HG03175 (cell line): ENCODE results near the gene ATG9B.
"Not testable (repeated sequence)": the region's sequence is repeated elsewhere in the genome, so short reads cannot be mapped to it uniquely, and the experiment has no call there.

Experiments used
- ATAC-seq: cut with Tn5 transposase; IDR thresholded peaks from one replicate; pipeline ENCODE4 v1.9.1; 2021; ENCODE audit warnings: mild to moderate bottlenecking, moderate library complexity; ENCODE audit not compliant: unreplicated experiment

Gene ATG9B

GRCh38 chr7:151059367-151060112 lies 35.2 kb upstream of the ATG9B start, which contains the start of gene SLC4A2:
SLC4A2 (plus strand) TSS chr7:151059589; CDS start chr7:151061988, 2,399 bp downstream.
- peak; percentile 31 for ATAC-seq

DNA sequence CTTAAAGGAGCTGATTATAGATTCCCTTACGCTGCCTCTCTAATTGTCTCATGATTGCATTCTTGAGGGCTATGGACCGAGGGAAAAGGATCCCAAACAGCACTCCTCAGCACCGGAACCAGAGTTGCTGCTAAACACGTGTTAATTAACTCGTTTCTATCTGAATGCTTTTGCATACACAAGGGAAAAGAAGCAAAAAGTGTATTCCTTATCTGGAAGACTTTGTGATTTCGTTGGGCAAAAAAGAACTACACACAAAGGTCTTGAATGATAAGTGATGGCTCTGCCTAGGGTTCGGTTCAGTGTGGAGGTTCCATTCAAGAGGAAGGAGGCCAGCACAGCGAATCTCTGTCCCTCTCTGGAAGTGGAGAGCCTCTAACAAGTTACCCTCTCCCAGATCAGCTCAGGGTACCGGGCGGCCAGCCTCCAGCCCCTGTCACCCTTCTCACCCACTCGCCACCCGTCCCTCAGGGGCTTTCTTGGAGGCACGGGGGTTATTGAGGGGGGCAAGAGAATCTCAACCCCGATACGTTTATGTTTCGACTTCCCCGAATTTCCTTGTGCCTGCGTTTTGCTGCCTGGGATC lies 34.6 kb upstream of the ATG9B start:
- no peak for ATAC-seq

- ATAC-seq, result peak; percentile 89
Observed at GRCh38 chr7:151057989-151058780, 33.9 kb upstream of the ATG9B start.

DNA sequence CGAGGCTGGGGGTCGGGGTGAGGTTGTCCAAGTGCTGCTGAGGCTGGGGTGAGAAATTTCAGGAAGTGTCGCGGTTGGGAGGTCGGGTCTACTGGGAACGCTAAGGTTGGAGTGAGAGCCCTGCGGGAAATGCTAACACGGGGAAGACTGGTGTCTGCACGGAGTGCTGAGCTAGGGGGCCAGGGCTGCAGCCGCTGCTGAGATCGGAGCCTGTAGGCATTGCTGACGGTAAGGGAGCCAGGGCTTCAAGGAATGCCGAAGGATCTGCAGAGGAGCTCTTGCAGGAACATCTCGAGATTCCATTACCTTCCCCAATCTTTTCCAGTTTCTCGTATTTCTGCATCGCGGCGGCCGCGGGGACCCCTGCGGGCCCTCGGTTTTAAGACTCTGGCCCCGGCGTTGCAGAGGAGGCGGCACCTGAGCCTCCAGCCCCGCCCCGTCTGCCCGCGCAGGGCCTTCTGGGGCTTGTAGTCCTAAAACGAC lies 33.3 kb upstream of the ATG9B start, which contains the start of gene CDK5:
CDK5 (minus strand) TSS at position 392 of the 483 bp plus-strand sequence; CDS start at position 343, 49 bp downstream.
- peak; percentile 8 for ATAC-seq

DNA sequence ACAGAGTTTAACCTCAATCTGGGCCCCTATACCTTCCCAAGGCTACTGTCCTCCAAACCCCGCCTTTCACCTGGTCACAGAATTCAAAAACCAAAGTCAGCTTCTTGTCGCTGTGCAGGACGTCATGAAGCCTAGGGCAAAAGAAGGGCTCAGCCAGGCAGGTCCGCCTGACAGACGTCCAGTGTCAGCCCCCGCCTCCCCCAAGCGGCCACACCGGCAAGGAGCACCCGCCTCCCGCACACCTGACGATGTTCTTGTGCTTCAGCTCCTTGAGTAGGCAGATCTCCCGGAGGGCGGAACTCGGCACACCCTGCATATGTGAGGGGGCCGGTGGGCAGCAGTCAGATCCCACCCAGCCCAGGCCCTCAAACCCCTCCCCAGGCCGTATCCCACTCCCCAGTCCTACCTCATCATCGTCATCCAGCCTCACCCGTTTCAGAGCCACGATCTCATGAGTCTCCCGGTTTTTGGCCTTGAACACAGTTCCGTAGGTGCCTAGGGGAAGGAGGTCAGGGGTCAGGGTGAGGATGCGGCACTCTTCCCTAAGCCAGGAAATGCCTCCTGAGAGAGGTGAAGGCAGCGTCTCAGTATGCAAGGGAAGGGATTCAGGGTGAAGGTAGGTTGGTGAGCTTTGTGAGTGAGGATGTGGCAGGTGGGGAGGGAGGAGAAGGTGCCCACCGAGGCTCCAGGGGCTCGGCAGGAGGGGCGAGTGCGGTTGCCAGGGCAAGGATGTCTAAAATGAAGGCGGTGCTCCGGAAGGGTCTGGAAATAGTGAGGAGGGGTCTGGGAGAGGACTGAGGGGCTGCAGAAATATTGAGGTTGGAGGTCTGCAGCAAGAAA lies 32.6 kb upstream of the ATG9B start:
- no peak for ATAC-seq

GRCh38 chr7:151056283-151056665 lies 32.0 kb upstream of the ATG9B start:
- ATAC-seq, result no peak

- ATAC-seq, result no peak
Observed at GRCh38 chr7:151053751-151054150, 29.5 kb upstream of the ATG9B start.

DNA sequence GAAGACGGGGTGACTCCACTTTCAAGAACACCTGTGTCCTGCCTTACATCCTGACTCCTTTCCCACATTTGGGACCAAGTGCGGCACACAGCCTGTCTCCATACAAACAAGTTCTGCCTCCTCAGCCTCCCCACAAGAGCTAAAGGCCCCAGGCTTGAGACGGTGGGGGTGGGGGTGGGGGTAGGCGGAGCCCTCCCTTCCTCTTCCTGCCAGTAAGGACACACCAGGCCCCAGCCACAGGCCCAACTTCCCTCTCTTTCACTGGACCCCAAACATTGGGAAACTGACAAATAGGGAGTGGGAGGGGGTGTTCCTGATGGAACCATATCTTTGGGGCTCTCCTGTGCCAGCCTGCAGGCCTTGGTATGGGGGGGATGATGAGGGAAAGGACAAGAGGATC lies 28.8 kb upstream of the ATG9B start:
- no peak for ATAC-seq

DNA sequence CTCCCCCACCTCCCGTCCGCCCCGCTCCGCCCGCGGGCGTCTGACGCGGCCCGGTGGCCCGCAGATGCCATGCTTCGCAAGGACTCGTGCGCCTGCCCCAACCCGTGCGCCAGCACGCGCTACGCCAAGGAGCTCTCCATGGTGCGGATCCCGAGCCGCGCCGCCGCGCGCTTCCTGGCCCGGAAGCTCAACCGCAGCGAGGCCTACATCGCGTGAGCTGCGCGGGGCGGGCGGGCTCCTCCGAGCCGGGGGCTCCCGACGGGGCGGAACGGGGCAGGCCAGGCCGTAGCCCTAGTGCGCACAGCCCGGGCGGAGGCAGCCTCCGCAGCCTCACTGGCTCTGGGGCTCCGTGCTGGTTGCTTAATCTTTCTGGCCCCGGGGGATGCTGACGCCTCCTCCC lies 26.8 kb upstream of the ATG9B start:
- no peak for ATAC-seq

DNA sequence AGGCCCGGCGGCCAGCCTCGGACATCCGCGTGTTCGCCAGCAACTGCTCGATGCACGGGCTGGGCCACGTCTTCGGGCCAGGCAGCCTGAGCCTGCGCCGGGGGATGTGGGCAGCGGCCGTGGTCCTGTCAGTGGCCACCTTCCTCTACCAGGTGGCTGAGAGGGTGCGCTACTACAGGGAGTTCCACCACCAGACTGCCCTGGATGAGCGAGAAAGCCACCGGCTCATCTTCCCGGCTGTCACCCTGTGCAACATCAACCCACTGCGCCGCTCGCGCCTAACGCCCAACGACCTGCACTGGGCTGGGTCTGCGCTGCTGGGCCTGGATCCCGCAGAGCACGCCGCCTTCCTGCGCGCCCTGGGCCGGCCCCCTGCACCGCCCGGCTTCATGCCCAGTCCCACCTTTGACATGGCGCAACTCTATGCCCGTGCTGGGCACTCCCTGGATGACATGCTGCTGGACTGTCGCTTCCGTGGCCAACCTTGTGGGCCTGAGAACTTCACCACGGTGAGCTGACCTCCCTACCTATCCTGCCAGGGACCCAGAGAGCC lies 24.7 kb upstream of the ATG9B start:
- ATAC-seq, result no peak

- ATAC-seq, result no peak
Observed at GRCh38 chr7:151047976-151048815, 23.9 kb upstream of the ATG9B start, which contains the start of gene ASIC3. ASIC3 (plus strand) TSS chr7:151048531; CDS start chr7:151048886, 355 bp downstream.

- no peak for ATAC-seq
Observed at GRCh38 chr7:151046603-151047573, 22.6 kb upstream of the ATG9B start.

DNA sequence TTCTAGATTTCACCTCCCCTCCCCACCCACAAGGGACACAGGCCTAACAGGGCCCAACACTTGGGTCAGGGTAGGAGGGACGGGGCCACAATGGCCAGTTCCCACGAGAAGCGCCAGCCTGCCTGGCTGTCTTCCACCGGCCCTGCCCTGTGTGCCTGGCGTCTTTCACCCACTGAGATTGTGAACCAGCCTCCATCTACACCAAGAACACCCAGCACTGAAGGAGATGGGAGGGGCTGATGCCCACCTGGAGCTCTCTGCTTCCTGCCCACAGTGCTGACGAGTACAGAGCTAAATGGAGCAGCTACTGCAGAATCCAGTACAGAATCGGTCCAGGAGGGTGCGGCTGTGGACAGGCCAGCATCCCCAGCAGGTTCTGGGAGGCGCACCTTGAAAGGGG lies 21.7 kb upstream of the ATG9B start:
- ATAC-seq, result no peak

DNA sequence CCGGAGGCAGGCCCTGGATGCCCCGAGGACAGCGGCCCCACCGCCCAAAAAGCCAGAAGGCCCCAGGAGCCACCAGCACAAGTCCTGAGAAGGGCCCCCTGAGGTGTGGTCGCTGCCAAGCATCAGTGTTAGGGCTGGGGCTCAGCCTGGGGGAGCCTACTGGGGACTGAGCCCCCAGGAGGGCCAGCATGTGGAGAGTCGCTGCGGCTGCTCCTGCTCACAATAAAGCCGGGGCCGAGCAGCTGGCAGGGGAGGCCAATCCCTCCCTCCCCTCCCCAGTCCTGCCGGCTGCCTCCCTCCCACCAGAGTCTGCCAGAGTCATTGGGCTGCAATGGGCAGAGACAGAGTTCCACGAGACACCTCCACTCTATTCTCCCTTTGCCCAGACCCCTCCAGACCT lies 21.0 kb upstream of the ATG9B start:
- ATAC-seq, result no peak

DNA sequence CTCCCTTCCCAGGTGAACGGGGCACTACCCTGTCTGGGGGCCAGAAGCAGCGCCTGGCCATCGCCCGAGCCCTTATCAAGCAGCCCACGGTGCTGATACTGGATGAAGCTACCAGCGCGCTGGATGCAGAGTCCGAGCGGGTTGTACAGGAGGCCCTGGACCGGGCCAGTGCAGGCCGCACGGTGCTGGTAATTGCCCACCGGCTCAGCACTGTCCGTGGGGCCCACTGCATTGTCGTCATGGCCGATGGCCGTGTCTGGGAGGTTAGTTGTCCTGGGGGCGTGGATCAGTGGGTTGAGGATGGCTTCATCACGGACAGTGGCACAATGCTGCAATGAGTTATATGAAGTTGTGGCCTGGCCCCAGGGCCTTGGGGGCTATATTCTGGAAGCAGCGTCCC lies 19.7 kb upstream of the ATG9B start:
- ATAC-seq, result no peak

GRCh38 chr7:151043449-151043848 lies 19.2 kb upstream of the ATG9B start:
- not testable (repeated sequence) for ATAC-seq

DNA sequence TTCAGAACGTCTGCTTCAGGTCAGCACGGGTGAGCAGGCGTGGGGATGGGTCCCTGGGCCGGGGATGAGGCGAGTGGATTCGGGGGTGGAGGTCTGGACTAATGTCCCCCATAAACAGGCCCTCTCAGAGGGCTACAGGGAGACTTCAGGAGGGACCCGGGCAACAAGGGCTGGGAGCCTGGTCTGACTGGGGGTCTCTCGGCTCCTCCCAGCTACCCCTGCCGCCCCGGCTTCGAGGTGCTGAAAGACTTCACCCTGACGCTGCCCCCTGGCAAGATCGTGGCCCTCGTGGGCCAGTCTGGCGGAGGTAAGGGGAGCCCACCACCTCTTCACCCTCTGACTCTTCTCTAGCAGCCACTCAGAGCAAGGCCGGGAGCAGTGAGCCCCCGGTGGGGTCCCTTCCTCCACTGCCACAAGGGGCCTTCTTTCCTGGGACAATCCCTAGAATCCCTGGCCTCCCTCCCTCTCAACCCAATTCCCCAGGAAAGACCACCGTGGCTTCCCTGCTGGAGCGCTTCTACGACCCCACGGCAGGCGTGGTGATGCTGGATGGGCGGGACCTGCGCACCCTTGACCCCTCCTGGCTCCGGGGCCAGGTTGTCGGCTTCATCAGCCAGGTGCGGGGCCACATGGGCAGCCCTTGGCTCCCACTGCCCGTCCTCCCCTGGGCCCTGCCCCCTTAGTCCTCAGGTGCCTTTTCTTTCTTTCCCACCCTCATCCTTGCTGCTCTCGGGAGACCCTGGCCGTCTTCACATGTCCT lies 16.5 kb upstream of the ATG9B start:
- no peak for ATAC-seq
